ENCODE measurements around the gene DOCK10.

Gene DOCK10

GRCh38 chr2:224883700-224884099 lies 158.6 kb downstream of the DOCK10 start:
- no peak overlapping the region for H3K4me3 ChIP-seq (ENCODE audit: low read depth, low read length)
- TF ChIP-seq CTCF (IDR thresholded peaks at IDR 0.05; ENCODE audit: insufficient read depth, low read depth, low read length, missing control alignments), result no peak
- no peak for DNase-seq (ENCODE audit: low read depth)

- no peak for TF ChIP-seq CTCF (IDR thresholded peaks at IDR 0.05; ENCODE audit: insufficient read depth, low read depth, low read length, missing control alignments)
- H3K4me3 ChIP-seq (ENCODE audit: low read depth, low read length), result no peak overlapping the region
- no peak for DNase-seq (ENCODE audit: low read depth)
Observed at GRCh38 chr2:224883172-224883516, 159.1 kb downstream of the DOCK10 start.

- no peak overlapping the region for H3K4me3 ChIP-seq (ENCODE audit: low read depth, low read length)
- no peak for DNase-seq (ENCODE audit: low read depth)
- no peak for TF ChIP-seq CTCF (IDR thresholded peaks at IDR 0.05; ENCODE audit: insufficient read depth, low read depth, low read length, missing control alignments)
Observed at GRCh38 chr2:224882291-224883171, 159.7 kb downstream of the DOCK10 start.

- no peak overlapping the region for H3K4me3 ChIP-seq (ENCODE audit: low read depth, low read length)
- no peak for DNase-seq (ENCODE audit: low read depth)
- TF ChIP-seq CTCF (IDR thresholded peaks at IDR 0.05; ENCODE audit: insufficient read depth, low read depth, low read length, missing control alignments), result no peak
Observed at GRCh38 chr2:224881846-224882245, 160.4 kb downstream of the DOCK10 start.

GRCh38 chr2:224876522-224876921 lies 165.7 kb downstream of the DOCK10 start:
- TF ChIP-seq CTCF (IDR thresholded peaks at IDR 0.05; ENCODE audit: insufficient read depth, low read depth, low read length, missing control alignments), result no peak
- no peak overlapping the region for H3K4me3 ChIP-seq (ENCODE audit: low read depth, low read length)
- no peak for DNase-seq (ENCODE audit: low read depth)

GRCh38 chr2:224875841-224876240 lies 166.4 kb downstream of the DOCK10 start:
- H3K4me3 ChIP-seq (ENCODE audit: low read depth, low read length), result no peak overlapping the region

More at GRCh38 chr2:224875841-224876240, 166.4 kb downstream of the DOCK10 start:
- TF ChIP-seq CTCF (IDR thresholded peaks at IDR 0.05; ENCODE audit: insufficient read depth, low read depth, low read length, missing control alignments), result no peak
- DNase-seq (ENCODE audit: low read depth), result peak; percentile 20
